ENCODE results near the gene NR2F1. TPM values are rescaled to one million over a fixed set of nuclear protein-coding genes. Genes with fewer than 3 reads are reported as not detected.

The NR2F1 gene
- total RNA-seq, 4 donors from 2014 or later: 25.8 to 43.3 (median 37.5) TPM

GRCh38 chr5:93589829-93590215 is 6.8 kb downstream of the NR2F1 start:
- TF ChIP-seq POLR2A (IDR thresholded peaks at IDR 0.05) (no peak), CTCF (IDR thresholded peaks at IDR 0.05) (no peak)
- no peak for DNase-seq
- 79 to 89% methylated on average over 2 of the region's 2 CpGs for WGBS, 2 donors
- no peak overlapping the region for H3K27ac ChIP-seq
- no peak overlapping the region for H3K4me3 ChIP-seq (replicated peaks in 1 of 3)
- H3K9me3 ChIP-seq: no peaks in the 10 kb centered on the region
- H3K4me1 ChIP-seq: peaks cover 0 to 4% of the 10 kb centered on the region in 2 donors
- H3K27me3 ChIP-seq: peaks cover 45% of the 10 kb centered on the region
- intact Hi-C loops (cut with DNase I): loop anchor here (10.0 kb wide), 1 partner anchor 325 kb away; no protein-coding TSS in a partner anchor
- H3K36me3 ChIP-seq: no peaks in the 10 kb centered on the region

GRCh38 chr5:93590493-93590892 is 7.5 kb downstream of the NR2F1 start:
- H3K4me1 ChIP-seq: peaks cover 0 to 2% of the 10 kb centered on the region in 2 donors

GRCh38 chr5:93591323-93591945 is 8.4 kb downstream of the NR2F1 start:
- intact Hi-C loops (cut with DNase I): no loop called here
- Histone ChIP-seq H3K27ac (no peak overlapping the region), H3K36me3 (no peaks in the 10 kb centered on the region), H3K4me3 (replicated peaks in 1 of 3) (no peak overlapping the region), H3K4me1 (peaks cover 0 to 8% of the 10 kb centered on the region in 2 donors), H3K27me3 (peaks cover 51% of the 10 kb centered on the region), H3K9me3 (no peaks in the 10 kb centered on the region)
- no peak for DNase-seq
- TF ChIP-seq POLR2A (IDR thresholded peaks at IDR 0.05) (no peak), CTCF (IDR thresholded peaks at IDR 0.05) (no peak)
- WGBS, 2 donors: 85% methylated on average over 4 of the region's 4 CpGs

More at GRCh38 chr5:93590493-93590892, 7.5 kb downstream of the NR2F1 start:
- WGBS, 2 donors: 54 to 59% methylated on average over 3 of the region's 3 CpGs
- intact Hi-C loops (cut with DNase I): no loop called here
- peaks cover 49% of the 10 kb centered on the region for H3K27me3 ChIP-seq
- H3K4me3 ChIP-seq (replicated peaks in 1 of 3): no peak overlapping the region
- DNase-seq: no peak
- no peaks in the 10 kb centered on the region for H3K9me3 ChIP-seq
- TF ChIP-seq CTCF (IDR thresholded peaks at IDR 0.05) (no peak), POLR2A (IDR thresholded peaks at IDR 0.05) (no peak)
- no peak overlapping the region for H3K27ac ChIP-seq
- H3K36me3 ChIP-seq: no peaks in the 10 kb centered on the region

- Histone ChIP-seq H3K36me3 (no peaks in the 10 kb centered on the region), H3K9me3 (no peaks in the 10 kb centered on the region), H3K27ac (no peak overlapping the region), H3K27me3 (peaks cover 49% of the 10 kb centered on the region), H3K4me1 (peaks cover 0 to 16% of the 10 kb centered on the region in 2 donors), H3K4me3 (replicated peaks in 1 of 3) (no peak overlapping the region)
- no peak for TF ChIP-seq CTCF (IDR thresholded peaks at IDR 0.05)
- no peak for TF ChIP-seq POLR2A (IDR thresholded peaks at IDR 0.05)
- intact Hi-C loops (cut with DNase I): no loop called here
- 60 to 83% methylated on average over 5 of the region's 5 CpGs for WGBS, 2 donors
- no peak for DNase-seq
These were observed 9.9 kb downstream of the NR2F1 start for GRCh38 chr5:93592883-93593282.

GRCh38 chr5:93593476-93594131 is 10.6 kb downstream of the NR2F1 start:
- 23 to 59% methylated on average over 30 of the region's 30 CpGs for WGBS, 2 donors
- no peak overlapping the region for H3K27ac ChIP-seq
- H3K36me3 ChIP-seq: no peaks in the 10 kb centered on the region
- DNase-seq: no peak
- no peak overlapping the region for H3K4me3 ChIP-seq (replicated peaks in 1 of 3)
- H3K4me1 ChIP-seq: peaks cover 0 to 16% of the 10 kb centered on the region in 2 donors
- peaks cover 54% of the 10 kb centered on the region for H3K27me3 ChIP-seq
- H3K9me3 ChIP-seq: no peaks in the 10 kb centered on the region
- no peak for TF ChIP-seq POLR2A (IDR thresholded peaks at IDR 0.05)
- TF ChIP-seq CTCF (IDR thresholded peaks at IDR 0.05): no peak
- intact Hi-C loops (cut with DNase I): no loop called here

All from thyroid gland (tissue), 4 donors.